Breast epithelium (tissue), 3 donors: Measurements from ENCODE around the gene NDOR1.

Experiments
- POLR2AphosphoS5 ChIP-seq, 3 donors: sonication (generic); formaldehyde crosslinking; IDR thresholded peaks; one replicate each; pipeline ENCODE4 v1.6.1; 2017; ENCODE audit warnings: antibody characterized with exemption in 3 of 3
- TF ChIP-seq, protein P1 (sequence below), 3 donors: fragments of 450-650 bp; IDR thresholded peaks; one replicate each; pipeline ENCODE4 v1.5.1; 2016 to 2017; ENCODE audit warnings: antibody characterized with exemption in 3 of 3, mild to moderate bottlenecking in 3 of 3, moderate library complexity in 3 of 3

DNA sequence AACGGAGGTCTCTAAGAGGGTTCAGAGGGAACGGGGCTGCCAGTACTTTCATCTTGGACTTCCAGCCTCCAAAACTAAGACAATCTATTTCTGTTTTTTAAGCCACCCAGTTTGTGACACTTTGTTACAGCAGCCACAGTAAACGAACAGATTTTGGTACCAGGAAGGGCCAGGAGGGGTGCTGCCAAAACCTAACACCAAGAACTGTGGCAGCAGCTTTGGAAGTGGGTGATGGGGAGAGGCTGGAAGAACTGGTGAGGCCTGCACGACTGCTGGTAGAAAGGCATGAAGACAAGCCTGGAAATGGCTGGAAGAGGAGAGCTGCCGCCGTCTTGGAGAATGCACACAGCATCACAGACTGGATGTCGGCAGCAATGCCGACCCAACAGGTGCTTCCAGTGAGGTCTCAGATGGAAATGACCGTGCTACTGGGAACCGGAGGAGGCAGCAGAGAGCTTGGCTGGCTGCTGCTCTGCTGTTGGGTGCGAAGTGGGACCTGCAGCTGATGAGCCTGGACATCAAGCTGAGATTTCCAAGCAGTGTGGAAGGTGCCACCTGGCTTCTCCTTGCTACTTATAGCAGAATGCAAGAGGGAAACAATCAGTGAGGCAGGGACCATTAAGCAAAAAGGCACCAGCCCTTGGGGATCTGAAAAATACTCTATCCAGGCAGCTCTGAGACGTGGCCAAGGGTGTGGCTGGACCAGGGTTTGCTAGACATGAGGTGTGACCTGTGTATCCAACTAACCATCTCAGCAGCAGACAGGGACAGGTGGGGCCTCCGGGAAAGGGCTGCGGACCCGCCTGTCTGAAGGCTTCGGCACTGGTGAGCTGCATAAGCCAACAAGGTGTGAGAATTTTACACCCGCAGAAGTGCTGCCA is 29.0 kb upstream of the NDOR1 start:
- TF ChIP-seq, protein P1, sequence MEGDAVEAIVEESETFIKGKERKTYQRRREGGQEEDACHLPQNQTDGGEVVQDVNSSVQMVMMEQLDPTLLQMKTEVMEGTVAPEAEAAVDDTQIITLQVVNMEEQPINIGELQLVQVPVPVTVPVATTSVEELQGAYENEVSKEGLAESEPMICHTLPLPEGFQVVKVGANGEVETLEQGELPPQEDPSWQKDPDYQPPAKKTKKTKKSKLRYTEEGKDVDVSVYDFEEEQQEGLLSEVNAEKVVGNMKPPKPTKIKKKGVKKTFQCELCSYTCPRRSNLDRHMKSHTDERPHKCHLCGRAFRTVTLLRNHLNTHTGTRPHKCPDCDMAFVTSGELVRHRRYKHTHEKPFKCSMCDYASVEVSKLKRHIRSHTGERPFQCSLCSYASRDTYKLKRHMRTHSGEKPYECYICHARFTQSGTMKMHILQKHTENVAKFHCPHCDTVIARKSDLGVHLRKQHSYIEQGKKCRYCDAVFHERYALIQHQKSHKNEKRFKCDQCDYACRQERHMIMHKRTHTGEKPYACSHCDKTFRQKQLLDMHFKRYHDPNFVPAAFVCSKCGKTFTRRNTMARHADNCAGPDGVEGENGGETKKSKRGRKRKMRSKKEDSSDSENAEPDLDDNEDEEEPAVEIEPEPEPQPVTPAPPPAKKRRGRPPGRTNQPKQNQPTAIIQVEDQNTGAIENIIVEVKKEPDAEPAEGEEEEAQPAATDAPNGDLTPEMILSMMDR (IDR thresholded peaks at IDR 0.05) = peak in 2 of 3 donors; percentile 51 to 58
- TF ChIP-seq POLR2AphosphoS5 (IDR thresholded peaks at IDR 0.05) = no peak
